ENCODE data around the gene ADAM12.

DNA sequence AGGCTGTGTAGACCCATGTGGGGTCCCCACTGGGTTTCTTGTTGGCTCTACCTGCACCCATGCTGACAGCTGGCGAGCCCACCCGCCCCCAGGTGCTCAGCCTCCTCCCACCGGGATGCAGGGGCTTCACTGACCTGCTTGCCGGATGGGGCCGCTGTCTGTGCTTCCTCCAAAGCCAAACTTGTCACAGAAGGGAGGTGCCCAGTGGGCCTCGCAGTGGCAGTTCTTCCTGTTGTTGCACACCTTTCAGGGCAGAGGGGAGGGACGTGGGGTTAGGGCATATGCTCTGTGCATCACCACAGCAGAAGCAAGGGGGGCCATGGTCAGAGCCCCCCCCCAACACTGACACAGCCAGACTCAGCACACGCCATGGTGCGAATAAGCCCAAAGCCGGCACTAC, 345.4 kb downstream of the ADAM12 start:
- no peak for TF ChIP-seq FOXM1 (IDR thresholded peaks at IDR 0.05; ENCODE audit: borderline replicate concordance, low read depth)
- TF ChIP-seq TCF12 (IDR thresholded peaks at IDR 0.05; ENCODE audit: low read depth) = no peak
